ENCODE results near the gene ZNF329.

- TF ChIP-seq, protein P1, sequence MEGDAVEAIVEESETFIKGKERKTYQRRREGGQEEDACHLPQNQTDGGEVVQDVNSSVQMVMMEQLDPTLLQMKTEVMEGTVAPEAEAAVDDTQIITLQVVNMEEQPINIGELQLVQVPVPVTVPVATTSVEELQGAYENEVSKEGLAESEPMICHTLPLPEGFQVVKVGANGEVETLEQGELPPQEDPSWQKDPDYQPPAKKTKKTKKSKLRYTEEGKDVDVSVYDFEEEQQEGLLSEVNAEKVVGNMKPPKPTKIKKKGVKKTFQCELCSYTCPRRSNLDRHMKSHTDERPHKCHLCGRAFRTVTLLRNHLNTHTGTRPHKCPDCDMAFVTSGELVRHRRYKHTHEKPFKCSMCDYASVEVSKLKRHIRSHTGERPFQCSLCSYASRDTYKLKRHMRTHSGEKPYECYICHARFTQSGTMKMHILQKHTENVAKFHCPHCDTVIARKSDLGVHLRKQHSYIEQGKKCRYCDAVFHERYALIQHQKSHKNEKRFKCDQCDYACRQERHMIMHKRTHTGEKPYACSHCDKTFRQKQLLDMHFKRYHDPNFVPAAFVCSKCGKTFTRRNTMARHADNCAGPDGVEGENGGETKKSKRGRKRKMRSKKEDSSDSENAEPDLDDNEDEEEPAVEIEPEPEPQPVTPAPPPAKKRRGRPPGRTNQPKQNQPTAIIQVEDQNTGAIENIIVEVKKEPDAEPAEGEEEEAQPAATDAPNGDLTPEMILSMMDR (conservative IDR thresholded peaks at IDR 0.05) = no peak
- TF ChIP-seq EZH2 (IDR thresholded peaks at IDR 0.05; ENCODE audit: low read depth) = no peak
Measured at GRCh38 chr19:58170860-58171259, 20.3 kb upstream of the ZNF329 start.
